GM18502 (cell line): ENCODE measurements around the gene RAD51B.

ENCODE experiments used
- ATAC-seq: cut with Tn5 transposase; IDR thresholded peaks from one replicate; pipeline ENCODE4 v1.9.1; 2021; ENCODE audit warnings: mild to moderate bottlenecking; ENCODE audit not compliant: unreplicated experiment, poor library complexity

Gene RAD51B

GRCh38 chr14:68602507-68602906 is 782.9 kb downstream of the RAD51B start:
- no peak for ATAC-seq

GRCh38 chr14:68603533-68604360 is 784.2 kb downstream of the RAD51B start:
- no peak for ATAC-seq

- ATAC-seq: no peak
Measured at GRCh38 chr14:68604361-68604730, 784.8 kb downstream of the RAD51B start.

- no peak for ATAC-seq
Measured at GRCh38 chr14:68604822-68605221, 785.2 kb downstream of the RAD51B start.

GRCh38 chr14:68606176-68606575 is 786.6 kb downstream of the RAD51B start:
- no peak for ATAC-seq

GRCh38 chr14:68606644-68607043 is 787.1 kb downstream of the RAD51B start:
- ATAC-seq: no peak

- no peak for ATAC-seq
Measured at GRCh38 chr14:68607081-68607866, 787.7 kb downstream of the RAD51B start.

- ATAC-seq: no peak
Measured at GRCh38 chr14:68607867-68608573, 788.4 kb downstream of the RAD51B start.

- no peak for ATAC-seq
Measured at GRCh38 chr14:68608574-68608962, 789.0 kb downstream of the RAD51B start.

GRCh38 chr14:68609012-68609411 is 789.4 kb downstream of the RAD51B start:
- ATAC-seq: no peak

- ATAC-seq: no peak
Measured at GRCh38 chr14:68610251-68610793, 790.7 kb downstream of the RAD51B start.

GRCh38 chr14:68611599-68611998 is 792.0 kb downstream of the RAD51B start:
- no peak for ATAC-seq

- no peak for ATAC-seq
Measured at GRCh38 chr14:68612049-68612448, 792.5 kb downstream of the RAD51B start.

- ATAC-seq: no peak
Measured at GRCh38 chr14:68616221-68616902, 796.8 kb downstream of the RAD51B start.

GRCh38 chr14:68619790-68620574 is 800.4 kb downstream of the RAD51B start:
- ATAC-seq: no peak

- ATAC-seq: no peak
Measured at GRCh38 chr14:68621400-68622365, 802.1 kb downstream of the RAD51B start.

- ATAC-seq: no peak
Measured at GRCh38 chr14:68622856-68623255, 803.3 kb downstream of the RAD51B start.

- no peak for ATAC-seq
Measured at GRCh38 chr14:68623307-68623706, 803.7 kb downstream of the RAD51B start.
